GM21390 (cell line): Measurements from ENCODE around the gene PEX3.
"Not testable (repeated sequence)": the region's sequence is repeated elsewhere in the genome, so short reads cannot be mapped to it uniquely, and the experiment has no call there.

Experiments
- ATAC-seq: cut with Tn5 transposase; IDR thresholded peaks from one replicate; pipeline ENCODE4 v1.9.1; 2021; ENCODE audit not compliant: unreplicated experiment

PEX3 gene

DNA sequence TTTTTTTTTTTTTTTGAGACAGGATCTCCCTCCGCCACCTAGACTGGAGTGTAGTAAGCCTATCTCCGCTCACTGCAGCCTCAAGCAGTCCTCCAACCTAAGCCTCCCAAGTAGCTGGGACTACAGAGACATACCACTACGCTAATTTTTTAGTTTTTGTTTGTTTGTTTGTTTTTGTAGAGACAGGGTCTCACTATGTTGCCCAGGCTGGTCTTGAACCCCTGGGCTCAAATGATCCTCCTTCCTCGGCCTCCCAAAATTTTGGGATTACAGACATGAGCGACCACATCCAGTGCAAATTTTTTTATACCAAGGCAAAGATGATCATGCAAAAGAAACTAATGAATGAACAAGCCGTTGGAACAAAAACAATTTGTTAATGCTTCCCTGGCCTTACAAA, 55.6 kb downstream of the PEX3 start:
- ATAC-seq = no peak

DNA sequence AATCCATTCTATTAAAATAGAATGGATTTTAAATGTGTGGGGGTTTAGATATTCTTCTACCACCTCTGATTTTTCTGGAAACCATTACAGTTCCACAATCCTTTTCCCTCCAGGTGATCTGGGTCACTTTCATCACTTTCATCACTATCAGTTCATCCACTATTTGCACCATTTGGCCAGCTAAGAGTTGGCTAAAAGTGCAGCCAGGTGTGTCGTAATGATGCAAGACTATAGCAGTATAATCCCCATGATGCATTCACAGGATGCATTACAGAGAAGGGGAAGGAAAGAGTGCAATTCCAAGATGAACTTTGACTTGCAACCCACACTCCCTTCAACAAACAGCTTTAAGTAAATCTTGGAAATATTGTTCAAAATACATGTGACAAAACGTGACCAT, 56.0 kb downstream of the PEX3 start:
- no peak for ATAC-seq

DNA sequence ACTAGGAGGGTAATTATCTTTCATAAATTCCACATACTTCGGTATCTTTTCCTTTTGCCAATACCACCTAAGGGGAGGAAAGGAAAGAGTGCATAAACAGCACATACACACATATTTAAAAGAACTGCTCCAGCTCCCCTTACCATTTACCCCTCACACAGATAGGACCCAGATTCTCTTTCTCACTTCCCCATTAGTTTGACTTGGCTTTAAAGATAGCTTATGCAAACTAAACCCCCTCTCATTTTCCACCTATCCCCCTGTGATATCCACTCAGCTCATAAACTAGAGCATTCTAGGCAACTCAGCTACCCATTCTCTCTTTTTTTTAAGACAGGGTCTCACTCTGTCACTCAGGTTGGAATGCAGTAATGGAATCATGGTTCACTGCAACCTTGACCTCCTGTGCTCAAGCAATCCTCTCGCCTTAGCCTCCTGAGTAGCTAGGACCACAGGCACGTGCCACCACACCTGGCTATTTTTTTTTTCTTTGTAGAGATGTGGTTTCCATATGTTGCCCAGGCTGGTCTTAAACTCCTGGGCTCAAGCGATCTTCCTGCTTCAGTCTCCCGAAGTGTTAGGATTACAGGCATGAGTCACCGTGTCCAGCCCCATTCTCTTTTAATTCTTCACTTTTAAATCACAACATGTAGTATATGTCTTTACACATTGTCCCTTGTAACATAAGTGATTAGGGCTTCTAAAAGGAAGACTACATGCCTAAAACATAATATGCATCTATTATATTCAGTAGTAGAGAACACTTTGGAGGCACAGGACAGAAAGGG, 56.9 kb downstream of the PEX3 start:
- ATAC-seq = peak; percentile 49

DNA sequence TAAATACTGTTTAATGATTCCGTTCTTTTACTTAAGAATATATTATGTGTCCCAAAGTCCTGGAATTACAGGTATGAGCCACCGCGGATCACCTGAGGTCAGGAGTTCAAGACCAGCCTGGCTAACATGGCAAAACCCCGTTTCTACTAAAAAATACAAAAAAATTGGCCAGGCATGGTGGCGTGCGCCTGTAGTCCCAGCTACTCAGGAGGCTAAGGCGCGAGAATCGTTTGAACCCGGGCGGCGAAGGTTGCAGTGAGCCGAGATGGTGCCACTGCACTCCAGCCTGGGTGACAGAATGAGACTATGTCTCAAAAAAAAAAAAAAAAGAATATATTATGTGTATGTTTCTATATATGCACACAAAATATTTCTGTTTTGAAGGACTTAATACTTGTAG, 59.7 kb downstream of the PEX3 start:
- not testable (repeated sequence) for ATAC-seq

DNA sequence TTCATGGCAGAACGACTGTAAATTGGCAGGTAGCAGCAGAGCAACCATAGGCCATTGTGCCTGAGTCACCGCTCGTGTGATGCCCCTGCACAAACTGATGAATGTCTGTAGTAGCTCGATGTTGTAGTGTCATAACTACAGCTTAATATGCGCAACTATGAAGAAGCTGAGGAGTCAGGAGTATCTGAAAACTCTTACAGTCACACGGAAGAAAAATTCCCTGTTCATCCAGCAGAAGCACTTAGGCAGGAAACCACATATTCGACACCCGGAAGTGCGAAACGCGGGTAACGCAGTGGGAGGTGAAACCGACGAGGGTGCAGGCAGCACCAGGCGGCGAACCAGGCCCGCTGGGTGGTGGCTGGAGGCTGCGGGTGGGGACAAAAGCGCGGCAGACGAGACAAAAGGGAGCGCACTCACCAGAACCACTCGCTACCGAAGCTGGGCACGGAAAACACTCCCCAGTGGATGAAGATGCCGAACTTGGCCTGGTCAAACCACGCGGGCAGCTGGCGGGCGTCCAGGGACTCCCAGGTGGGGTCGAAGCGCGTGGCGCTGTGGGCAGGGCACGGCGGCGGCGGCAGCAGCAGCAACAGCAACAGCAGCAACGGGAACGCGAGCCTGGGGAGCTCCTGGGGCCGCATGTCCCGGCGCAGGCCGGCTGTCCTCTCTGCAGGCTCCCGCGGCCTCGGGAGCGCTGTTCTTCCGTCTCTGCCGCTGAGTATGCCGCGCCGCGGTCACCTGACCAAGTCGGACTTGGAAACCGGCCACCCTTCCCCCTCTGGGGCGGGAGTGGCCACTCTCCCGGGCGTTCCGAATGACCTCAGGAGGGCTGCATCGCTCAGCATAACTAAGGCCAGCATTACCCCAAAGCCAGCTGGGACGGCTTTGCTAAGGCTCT, 60.6 kb downstream of the PEX3 start, which contains the start of gene FUCA2:
FUCA2 (minus strand) TSS at position 730 of the 901 bp plus-strand sequence; CDS start at position 644, 86 bp downstream.
- peak; percentile 67 for ATAC-seq

DNA sequence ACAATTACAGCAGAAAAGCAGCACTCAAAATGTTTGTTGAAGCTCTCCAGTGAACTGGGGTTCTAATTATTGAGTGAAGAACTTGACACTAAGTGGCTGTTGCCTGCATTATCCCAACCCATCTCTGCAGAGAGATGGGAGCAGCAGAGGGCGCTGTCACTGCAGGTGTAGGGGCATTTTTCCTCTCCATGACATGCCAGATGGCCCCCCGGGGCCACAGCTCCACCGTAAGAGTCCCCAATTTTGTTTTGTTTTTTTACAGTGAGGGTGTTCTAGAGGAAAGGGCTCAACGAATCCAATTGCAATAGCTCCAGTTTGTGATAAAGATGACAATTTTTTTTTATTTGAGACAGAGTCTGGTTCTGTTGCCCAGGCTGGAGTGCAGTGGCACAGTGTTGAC, 62.8 kb downstream of the PEX3 start:
- ATAC-seq = no peak

DNA sequence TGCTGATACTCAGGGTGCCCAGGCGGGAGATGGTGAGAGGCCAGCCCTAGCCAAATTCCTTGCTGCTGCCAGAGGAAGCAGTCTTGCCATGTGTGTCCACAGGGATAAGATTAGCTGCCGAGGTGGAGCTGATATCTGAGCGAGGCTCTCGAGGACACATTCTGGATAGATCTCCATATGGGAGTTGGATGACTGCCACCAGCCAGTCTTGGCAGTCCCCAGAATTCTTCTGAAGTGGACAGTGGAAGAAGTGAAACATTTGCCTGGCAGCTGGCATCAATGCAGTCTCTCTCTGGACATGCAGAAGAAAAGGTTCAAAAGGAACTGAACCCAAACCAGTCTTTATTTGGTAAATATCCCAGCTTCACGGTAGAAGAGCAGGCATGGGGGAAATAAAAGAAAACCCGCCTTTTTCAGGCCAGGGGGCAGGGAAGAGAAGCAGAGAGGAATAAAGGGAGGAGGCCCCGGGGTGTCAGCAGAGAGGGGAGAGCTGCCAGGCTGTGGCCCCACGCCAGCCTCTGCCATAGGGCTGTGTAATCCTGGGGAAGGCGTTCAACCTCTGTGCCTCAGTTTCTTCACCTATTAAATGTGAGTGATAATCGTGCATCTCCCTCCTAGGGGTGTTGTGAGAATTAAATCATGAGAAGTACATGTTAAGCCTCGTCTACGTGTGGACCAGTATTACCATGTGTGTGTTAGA, 64.6 kb downstream of the PEX3 start:
- no peak for ATAC-seq

DNA sequence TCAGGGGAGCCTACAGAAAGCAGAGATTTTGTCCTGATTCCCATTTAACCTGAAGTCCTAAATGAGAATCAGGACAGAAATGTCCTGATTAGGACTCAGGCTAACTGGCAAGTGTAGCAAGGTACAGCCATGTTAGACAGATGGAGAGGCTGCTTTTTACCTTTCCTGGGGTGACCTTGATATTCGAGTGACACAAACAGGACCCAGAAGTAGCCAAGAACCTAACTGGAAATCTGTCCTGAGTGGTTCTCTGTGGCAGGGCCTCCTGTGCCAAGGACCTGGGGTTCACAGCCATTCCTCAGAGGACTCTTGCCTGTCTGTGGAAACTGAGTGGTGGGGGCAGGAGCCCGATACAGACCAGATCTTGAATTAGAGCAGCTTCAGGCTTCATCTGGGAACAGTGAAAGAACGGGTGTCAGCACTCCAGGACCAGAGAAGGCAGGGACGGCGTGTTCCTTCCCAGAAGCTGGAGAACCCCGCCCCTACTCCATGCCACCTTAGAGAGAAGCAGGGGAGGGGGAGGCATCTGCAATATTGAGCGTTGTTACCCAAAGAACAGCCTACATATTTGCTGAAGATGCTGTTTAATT, 65.3 kb downstream of the PEX3 start:
- ATAC-seq = no peak

DNA sequence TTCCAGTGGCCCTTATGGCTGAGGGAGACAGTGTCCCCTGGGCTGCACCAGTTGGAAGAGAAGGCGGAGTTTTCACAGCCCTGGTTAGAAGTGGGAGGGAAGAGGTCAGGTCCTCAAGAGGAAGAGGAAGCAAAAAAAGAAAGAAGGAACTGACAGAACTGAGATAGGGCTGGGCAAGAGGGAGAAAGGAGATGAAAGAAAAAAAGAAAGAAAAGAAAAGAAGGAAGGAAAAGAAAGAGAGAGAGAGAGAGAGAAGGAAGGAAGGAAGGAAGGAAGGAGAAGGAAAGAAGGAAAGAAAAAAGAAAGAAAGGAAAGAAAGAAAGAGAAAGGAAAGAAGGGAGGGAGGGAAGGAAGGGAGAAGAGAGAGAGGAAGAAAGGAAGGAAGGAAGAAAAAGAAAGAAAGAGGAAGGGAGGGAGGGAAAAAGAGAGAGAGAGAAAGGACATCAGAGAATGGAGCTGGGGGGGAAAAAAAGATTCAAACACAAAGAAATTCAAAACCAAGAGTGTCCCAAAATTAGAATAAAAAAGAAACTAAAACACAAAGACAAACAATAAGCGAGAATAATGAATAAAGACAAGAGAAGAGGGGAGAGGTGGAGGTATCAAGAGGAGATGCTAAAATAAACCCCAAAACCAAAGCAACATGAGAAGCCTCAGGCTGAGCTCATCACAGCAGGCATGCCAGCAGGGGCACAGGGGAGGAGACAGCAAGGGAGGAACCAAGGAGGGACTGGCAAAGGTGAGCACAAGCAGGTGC, 66.3 kb downstream of the PEX3 start:
- no peak for ATAC-seq

DNA sequence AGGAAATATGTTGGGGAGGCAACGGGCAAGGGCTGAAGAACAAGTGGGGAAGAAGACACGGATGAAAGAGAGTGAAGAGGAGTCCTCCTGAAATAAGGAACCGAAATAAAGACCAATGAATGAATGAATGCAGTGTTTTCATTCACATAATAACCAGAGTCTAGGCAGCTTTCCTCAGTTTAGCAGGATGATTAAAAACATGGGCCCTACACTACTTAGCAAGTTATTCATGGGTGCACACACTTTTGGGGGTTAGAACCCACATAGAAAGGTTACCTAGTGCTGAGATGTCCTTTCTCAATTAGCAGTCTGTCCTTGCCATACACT, 66.8 kb downstream of the PEX3 start:
- no peak for ATAC-seq

DNA sequence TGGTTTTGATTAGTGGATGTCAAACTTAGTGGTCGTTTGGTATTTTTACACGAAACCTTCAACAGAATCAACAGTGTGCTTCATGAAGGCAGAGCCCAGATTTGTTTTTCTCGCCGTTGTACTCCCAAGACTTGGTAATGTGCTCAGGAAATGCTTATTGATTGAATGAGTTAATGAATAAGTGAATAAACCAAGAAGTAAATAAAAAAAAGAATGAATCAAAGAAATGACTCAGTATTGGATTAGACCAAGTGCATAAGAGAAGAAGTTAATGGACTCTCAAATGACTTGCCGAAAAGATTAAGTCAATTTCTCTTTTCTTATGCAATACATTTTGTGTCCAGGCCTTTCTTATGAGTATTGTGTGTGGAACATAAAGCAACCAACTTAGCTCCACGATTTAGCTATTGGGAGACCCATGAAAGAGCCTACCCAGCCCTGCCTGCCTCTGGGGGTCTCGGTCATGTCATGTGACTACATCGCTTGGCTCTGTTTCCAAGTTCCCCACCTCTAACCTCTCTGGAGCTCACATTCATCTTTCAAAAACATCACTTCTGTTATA, 71.5 kb downstream of the PEX3 start:
- no peak for ATAC-seq

DNA sequence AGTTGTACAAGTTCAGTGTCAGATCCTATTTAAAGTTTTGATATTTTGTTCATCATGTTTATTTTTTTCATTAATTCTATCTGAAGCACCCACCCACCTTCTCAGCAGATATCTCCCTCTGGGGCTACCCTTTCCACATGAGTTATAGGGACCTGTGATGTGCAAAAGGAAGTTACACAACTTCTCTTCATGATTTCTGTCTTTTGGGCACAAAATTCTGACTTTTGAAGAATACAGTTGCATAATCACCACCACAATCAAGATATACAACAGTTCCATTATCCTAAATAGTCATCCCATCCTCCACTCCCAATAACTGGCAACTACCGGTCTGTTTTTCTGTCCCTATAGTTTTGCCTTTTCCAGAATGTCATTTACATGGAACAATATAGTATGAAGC, 74.8 kb downstream of the PEX3 start:
- ATAC-seq = no peak

DNA sequence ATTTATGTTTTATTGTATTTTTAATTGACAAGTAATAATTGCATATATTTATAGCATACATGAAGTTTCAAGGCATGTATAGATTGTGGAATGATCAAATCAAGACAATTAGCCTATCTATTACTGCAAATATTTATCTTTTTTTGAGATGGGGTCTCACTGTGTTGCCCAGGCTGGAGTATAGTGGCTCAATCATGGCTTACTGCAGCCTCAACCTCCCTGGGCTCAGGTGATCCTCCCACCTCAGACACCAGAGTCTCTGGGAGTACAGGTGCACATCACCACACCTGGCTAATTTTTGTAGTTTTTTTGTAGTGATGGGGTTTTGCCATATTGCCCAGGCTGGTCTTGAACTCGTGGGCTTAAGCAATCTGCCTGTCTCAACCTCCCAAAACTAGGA, 77.1 kb downstream of the PEX3 start:
- no peak for ATAC-seq

DNA sequence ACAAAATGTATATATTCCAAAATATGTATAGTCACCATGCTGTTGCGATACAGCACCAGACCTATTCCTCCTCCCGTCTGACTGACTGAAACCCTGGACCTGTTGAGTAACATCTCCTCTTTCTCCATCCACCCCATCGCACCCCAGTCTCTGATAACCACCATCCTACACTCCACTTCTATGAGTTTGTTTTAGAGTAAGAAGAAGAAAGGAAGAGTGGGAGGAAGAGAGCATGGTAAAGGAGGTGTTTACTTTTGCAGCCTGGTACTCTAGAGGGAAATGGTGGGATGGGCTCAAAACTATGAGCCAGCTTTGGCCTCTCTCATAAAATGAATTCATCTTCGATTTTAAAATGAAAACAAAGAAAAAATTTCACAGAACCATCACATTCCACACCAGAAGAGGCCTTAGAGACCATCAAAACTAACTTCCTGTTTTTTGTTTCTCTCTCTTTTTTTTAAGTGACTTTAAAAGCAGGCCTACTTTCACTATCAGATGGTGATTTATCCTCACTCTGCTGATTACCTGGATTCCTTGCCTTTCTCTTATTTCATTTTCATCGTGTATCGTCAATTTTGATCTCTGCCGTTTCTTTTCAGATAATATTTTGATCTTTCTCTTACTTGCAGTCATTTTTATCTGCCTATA, 77.7 kb downstream of the PEX3 start:
- peak; percentile 78 for ATAC-seq

DNA sequence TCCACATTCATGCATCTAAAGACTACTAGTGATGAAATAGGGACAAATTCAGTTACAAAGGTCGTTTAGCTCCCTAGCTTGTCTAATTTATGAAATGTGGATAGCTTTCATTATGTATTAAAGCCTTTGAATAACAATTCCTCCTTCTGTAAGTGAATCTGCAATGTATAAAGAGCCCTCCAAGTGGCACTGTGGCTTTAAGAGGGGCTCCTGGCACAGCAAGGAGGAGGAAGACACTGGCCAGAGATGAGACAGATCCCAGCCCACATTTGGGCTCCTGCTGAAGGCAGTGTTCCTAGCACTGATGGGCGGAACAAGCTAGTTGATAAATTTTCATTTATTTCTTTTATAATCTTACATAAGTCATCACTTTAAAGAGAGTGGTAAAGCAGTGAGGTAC, 78.5 kb downstream of the PEX3 start:
- ATAC-seq = no peak

DNA sequence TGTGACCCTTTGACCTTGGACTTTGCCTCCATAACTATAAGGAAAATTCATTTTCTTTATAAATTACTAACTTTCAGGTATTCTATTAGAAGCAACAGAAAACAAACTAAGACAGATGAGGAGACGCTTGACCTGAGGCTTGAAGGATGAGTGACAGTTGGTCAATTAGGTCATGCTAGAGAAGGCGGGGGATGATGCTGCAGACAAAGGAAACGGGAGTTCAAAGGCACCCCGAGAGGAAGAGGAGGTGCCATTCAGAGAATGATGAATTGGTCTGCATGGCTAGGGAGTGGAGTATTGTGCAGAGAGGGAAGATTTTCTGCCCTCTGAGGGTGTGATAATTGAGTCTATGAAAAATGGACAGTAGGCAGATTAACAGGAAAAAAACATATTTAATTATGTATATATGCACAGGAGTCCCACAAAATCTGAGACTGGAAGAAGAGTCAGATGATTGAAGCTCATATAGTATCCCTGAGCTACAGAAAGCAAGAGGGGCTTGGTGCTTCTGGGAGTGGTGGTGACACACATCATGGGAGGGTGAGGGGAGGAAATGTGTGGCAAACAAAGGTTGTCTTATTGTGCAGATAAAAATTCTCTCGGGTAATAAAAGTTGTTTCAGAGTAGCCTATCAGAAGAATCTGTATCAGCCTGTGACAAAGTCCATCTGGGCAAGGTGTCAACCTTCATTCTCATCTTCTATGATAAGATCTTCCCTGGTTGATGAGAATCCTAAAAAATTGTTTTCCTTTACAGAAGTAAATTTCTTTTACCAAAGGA, 81.3 kb downstream of the PEX3 start:
- no peak for ATAC-seq

DNA sequence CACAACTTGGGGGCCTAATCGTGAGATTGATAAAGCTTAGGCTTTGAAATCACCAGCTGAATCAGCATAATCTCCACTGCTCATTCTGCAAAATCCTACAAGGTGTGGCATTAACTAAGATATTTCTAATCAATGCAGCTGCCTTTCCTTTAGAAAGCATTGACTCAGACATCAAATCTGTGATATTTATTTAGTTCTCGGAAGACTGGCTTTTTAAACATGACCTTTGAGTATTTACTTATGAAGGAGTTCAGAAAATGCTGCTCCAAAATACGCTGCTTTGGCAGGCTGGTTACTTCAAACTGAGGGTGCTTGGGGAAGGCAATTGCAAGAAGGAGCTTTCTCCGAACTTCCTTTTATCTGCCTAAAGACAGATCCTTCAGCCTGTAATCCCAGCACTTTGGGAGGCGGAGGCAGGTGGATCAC, 84.6 kb downstream of the PEX3 start:
- no peak for ATAC-seq

DNA sequence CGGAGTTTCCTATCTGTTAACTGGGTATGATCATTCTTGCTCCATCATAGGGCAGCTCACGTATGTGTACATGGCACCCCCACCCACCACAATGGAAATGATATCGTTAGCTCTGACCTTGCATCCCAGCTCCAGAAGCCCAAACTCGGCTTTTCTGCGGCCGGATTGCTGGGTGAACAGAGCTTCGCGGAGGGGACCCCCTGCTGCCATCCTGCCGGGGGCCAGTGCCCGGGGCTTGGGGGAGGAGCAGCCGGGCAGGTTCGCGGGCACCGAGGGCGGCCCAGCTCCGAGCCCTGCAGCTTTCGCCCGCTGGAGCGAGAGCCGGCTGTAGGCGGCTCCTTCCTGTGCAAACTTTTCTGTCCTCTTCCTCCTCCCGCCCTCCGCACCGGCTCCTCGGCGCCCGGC, 85.9 kb downstream of the PEX3 start:
- ATAC-seq = peak; percentile 67
